ENCODE measurements around the gene FDXACB1.

DNA sequence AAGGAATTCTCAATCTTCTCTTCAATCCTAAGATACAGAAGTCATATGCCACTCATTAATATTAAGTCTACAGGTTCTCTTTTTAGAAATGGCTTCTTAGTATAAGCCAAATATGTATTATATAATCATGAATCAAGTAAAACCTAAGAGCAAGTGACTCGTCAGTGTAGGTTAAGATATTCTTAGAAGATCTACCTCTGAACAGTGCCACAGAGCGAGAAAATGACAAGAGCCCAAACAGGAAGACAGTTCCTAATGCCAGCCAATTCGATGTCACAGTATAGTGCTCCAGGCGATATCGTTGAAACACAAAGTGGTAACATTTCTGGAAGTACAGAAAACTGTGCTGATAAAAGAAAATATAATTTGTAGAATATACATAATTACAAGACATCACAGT is 40.9 kb downstream of the FDXACB1 start:
- TF ChIP-seq, protein P1, sequence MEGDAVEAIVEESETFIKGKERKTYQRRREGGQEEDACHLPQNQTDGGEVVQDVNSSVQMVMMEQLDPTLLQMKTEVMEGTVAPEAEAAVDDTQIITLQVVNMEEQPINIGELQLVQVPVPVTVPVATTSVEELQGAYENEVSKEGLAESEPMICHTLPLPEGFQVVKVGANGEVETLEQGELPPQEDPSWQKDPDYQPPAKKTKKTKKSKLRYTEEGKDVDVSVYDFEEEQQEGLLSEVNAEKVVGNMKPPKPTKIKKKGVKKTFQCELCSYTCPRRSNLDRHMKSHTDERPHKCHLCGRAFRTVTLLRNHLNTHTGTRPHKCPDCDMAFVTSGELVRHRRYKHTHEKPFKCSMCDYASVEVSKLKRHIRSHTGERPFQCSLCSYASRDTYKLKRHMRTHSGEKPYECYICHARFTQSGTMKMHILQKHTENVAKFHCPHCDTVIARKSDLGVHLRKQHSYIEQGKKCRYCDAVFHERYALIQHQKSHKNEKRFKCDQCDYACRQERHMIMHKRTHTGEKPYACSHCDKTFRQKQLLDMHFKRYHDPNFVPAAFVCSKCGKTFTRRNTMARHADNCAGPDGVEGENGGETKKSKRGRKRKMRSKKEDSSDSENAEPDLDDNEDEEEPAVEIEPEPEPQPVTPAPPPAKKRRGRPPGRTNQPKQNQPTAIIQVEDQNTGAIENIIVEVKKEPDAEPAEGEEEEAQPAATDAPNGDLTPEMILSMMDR (IDR thresholded peaks at IDR 0.05; ENCODE audit: insufficient read depth, low read depth, low read length) = no peak
- TF ChIP-seq EZH2 (IDR thresholded peaks at IDR 0.05; ENCODE audit: insufficient read depth, low read length) = no peak

Measured in astrocyte (in vitro differentiated cells and primary cell).